Kidney (tissue), 14 donors: ENCODE measurements around the gene PLEKHO1. TPM values are rescaled to one million over a fixed set of nuclear protein-coding genes. Genes with fewer than 3 reads are reported as not detected.
A peak's percentile ranks its signal among the peaks of the same experiment; 100 is the strongest.
"Not testable (repeated sequence)": the region's sequence is repeated elsewhere in the genome, so short reads cannot be mapped to it uniquely, and the experiment has no call there.

ENCODE experiments used
- DNase-seq, 5 donors: peaks; one replicate each; pipeline ENCODE4 v3.0.0-alpha.2; 2013 to 2020
- FAIRE-seq: peaks from 2 replicates; lab custom pipeline; 2012; peaks lifted over from hg19 to GRCh38; lab: Jason Lieb, UNC
- H3K27ac ChIP-seq, 2 donors: one replicate each; pipeline ENCODE4 v1.7.0; 2013; ENCODE audit warnings: low read depth in 2 of 2, low read length in 2 of 2, inconsistent platforms in 1 of 2
- H3K27me3 ChIP-seq: one replicate; pipeline ENCODE4 v1.7.1; 2013; ENCODE audit warnings: low read length, inconsistent platforms; ENCODE audit not compliant: control insufficient read depth, insufficient read depth
- H3K36me3 ChIP-seq, 3 donors: one replicate each; pipeline versions ENCODE4 v1.7.0 to v1.7.1; 2013; ENCODE audit warnings: low read length in 3 of 3, control low read depth in 1 of 3, inconsistent platforms in 1 of 3; ENCODE audit not compliant: insufficient read depth in 3 of 3, control insufficient read depth in 2 of 3
- H3K4me1 ChIP-seq, 3 donors: one replicate each; pipeline versions ENCODE4 v1.7.0 to v1.7.1; 2013; ENCODE audit warnings: low read length in 3 of 3, inconsistent platforms in 1 of 3, low read depth in 1 of 3; ENCODE audit not compliant: control insufficient read depth in 2 of 3, insufficient read depth in 2 of 3
- H3K4me3 ChIP-seq, 3 donors: one replicate each; pipeline versions ENCODE4 v1.7.0 to v1.8.1; 2013; ENCODE audit warnings: low read length in 3 of 3, control low read depth in 1 of 3, inconsistent platforms in 1 of 3
- H3K9ac ChIP-seq, 3 donors: one replicate each; pipeline versions ENCODE4 v1.7.0 to v1.7.1; 2013; ENCODE audit warnings: low read length in 3 of 3, control low read depth in 1 of 3, inconsistent platforms in 1 of 3
- H3K9me3 ChIP-seq, 3 donors: one replicate each; pipeline versions ENCODE4 v1.7.0 to v1.7.1; 2013; ENCODE audit warnings: low read length in 3 of 3, control low read depth in 1 of 3, inconsistent platforms in 1 of 3; ENCODE audit not compliant: control insufficient read depth in 2 of 3, insufficient read depth in 1 of 3
- intact Hi-C: fragments of 100-400 bp; cut with DNase I; formaldehyde crosslinking; loops from one replicate; pipeline ENCODE4 v1.11.1; 2022
- polyA plus RNA-seq: library from polyadenylated mRNA; stranded (reverse); fragments of 350-450 nt; fragmentation: Illumina TruSeq; extraction: RNeasy Lipid Tissue Mini Kit (QIAGEN cat#74804); gene quantifications from one replicate; pipeline ENCODE4 v1.2.3, GENCODE V29; 2014; ENCODE audit warnings: low read depth, low replicate concordance; ENCODE audit not compliant: insufficient read depth
- total RNA-seq: library from RNA; stranded (reverse); fragmentation: NEBNext Ultra II Directional; extraction: Animal tissue kit (Norgen Biotek cat#: 25700); gene quantifications from one replicate; pipeline ENCODE4 v1.2.1, GENCODE V29; 2021
- TF ChIP-seq, protein P1 (sequence below): IDR thresholded peaks from 3 replicates; pipeline ENCODE4 v1.5.1; 2012; ENCODE audit warnings: mild to moderate bottlenecking, moderate library complexity, borderline replicate concordance; ENCODE audit not compliant: insufficient read depth; ENCODE audit errors: extremely low read depth
- donor health status: control.
- donor health status: control.
- donor health status: control.
- donor health status: control.
- donor health status: control.
- donor health status: DM: yes; HTN: yes; CAD: no.
- donor health status: Normal renal cell carcinoma (clear cell type).

The PLEKHO1 gene
- total and polyA plus RNA-seq, 2 donors from 2014 or later: 28.0 to 32.7 TPM

- no peaks in the 10 kb centered on the region for H3K9me3 ChIP-seq
- DNase-seq (no peak), FAIRE-seq (no peak)
- no peak overlapping the region for H3K4me3 ChIP-seq
- no peak overlapping the region for H3K27ac ChIP-seq
- H3K36me3 ChIP-seq: no peaks in the 10 kb centered on the region
- intact Hi-C loops: no loop called here
- no peaks in the 10 kb centered on the region for H3K27me3 ChIP-seq
- no peak overlapping the region for H3K9ac ChIP-seq
- TF ChIP-seq, protein P1, sequence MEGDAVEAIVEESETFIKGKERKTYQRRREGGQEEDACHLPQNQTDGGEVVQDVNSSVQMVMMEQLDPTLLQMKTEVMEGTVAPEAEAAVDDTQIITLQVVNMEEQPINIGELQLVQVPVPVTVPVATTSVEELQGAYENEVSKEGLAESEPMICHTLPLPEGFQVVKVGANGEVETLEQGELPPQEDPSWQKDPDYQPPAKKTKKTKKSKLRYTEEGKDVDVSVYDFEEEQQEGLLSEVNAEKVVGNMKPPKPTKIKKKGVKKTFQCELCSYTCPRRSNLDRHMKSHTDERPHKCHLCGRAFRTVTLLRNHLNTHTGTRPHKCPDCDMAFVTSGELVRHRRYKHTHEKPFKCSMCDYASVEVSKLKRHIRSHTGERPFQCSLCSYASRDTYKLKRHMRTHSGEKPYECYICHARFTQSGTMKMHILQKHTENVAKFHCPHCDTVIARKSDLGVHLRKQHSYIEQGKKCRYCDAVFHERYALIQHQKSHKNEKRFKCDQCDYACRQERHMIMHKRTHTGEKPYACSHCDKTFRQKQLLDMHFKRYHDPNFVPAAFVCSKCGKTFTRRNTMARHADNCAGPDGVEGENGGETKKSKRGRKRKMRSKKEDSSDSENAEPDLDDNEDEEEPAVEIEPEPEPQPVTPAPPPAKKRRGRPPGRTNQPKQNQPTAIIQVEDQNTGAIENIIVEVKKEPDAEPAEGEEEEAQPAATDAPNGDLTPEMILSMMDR: no peak
- no peaks in the 10 kb centered on the region for H3K4me1 ChIP-seq
Measured at GRCh38 chr1:150185481-150185880, 35.8 kb downstream of the PLEKHO1 start.

- H3K9me3 ChIP-seq, H3K27me3 ChIP-seq, H3K36me3 ChIP-seq, H3K4me1 ChIP-seq, FAIRE-seq, H3K9ac ChIP-seq, intact Hi-C loops, DNase-seq, H3K27ac ChIP-seq, H3K4me3 ChIP-seq: not testable (repeated sequence)
Measured at GRCh38 chr1:150186438-150186788, 36.7 kb downstream of the PLEKHO1 start.

GRCh38 chr1:150186789-150187559 lies 37.3 kb downstream of the PLEKHO1 start:
- Histone ChIP-seq H3K27me3 (no peaks in the 10 kb centered on the region), H3K9ac (no peak overlapping the region), H3K9me3 (no peaks in the 10 kb centered on the region), H3K4me1 (no peaks in the 10 kb centered on the region), H3K27ac (no peak overlapping the region), H3K36me3 (no peaks in the 10 kb centered on the region), H3K4me3 (peak overlapping the region in 1 of 3 donors; percentile 11)
- TF ChIP-seq, protein P1: peak; percentile 7
- FAIRE-seq (no peak), DNase-seq (peak in 2 of 5 donors; percentile 67 to 77)
- intact Hi-C loops: no loop called here

GRCh38 chr1:150187560-150187931 lies 37.8 kb downstream of the PLEKHO1 start:
- FAIRE-seq (no peak), DNase-seq (no peak)
- Histone ChIP-seq H3K4me1 (no peaks in the 10 kb centered on the region), H3K27ac (no peak overlapping the region), H3K9me3 (no peaks in the 10 kb centered on the region), H3K36me3 (no peaks in the 10 kb centered on the region), H3K9ac (no peak overlapping the region), H3K27me3 (no peaks in the 10 kb centered on the region), H3K4me3 (no peak overlapping the region)
- TF ChIP-seq, protein P1: no peak
- intact Hi-C loops: no loop called here
